GM12878 (cell line): ENCODE data around the gene MTM1. TPM values are rescaled to one million over a fixed set of nuclear protein-coding genes. Genes with fewer than 3 reads are reported as not detected.

Experiments
- ATAC-seq: fragments of 200-7000 bp; cut with Tn5 transposase; 3 replicates; pipeline ENCODE4 v1.9.1; 2020; ENCODE audit warnings: mild to moderate bottlenecking, moderate library complexity
- BruUV-seq: library from RNA; stranded (reverse); fragments of 400-500 nt; replicated peaks from 2 replicates; lab custom pipeline; 2021; lab: Mats Ljungman, UMichigan
- CTCF ChIA-PET: fragments of 300-600 bp; sonication (Branson Sonifier 250); formaldehyde crosslinking; extraction: SDS; loops from one replicate; lab custom pipeline; 2021; ENCODE audit warnings: inconsistent platforms; lab: Yijun Ruan, JAX
- POLR2A ChIA-PET: fragments of 350-600 bp; formaldehyde crosslinking; extraction: SDS; loops from one replicate; lab custom pipeline; 2021; ENCODE audit warnings: inconsistent platforms; lab: Charles Lee
- RAD21 ChIA-PET: fragments of 300-600 bp; sonication (Branson Sonifier 250); formaldehyde crosslinking; loops from one replicate; lab custom pipeline; 2023; ENCODE audit warnings: antibody characterized with exemption; ENCODE audit not compliant: unreplicated experiment; lab: Charles Lee
- SMC1A ChIA-PET: fragments of 300-600 bp; sonication (Branson Sonifier 250); formaldehyde crosslinking; loops from one replicate; lab custom pipeline; 2023; ENCODE audit not compliant: unreplicated experiment, uncharacterized antibody; lab: Charles Lee
- DNase-seq: peaks from one replicate; pipeline ENCODE4 v3.0.0-alpha.2; 2011; ENCODE audit warnings: low read depth, low spot score
- FAIRE-seq: peaks from 3 replicates; lab custom pipeline; 2011; peaks lifted over from hg19 to GRCh38; lab: Jason Lieb, UNC
- H2AFZ ChIP-seq: 2 replicates; pipeline ENCODE4 v1.6.0; 2011; ENCODE audit warnings: low read depth, low read length, control low read depth; ENCODE audit not compliant: control insufficient read depth
- H3K27ac ChIP-seq: 2 replicates; pipeline ENCODE4 v1.5.1; 2011; ENCODE audit warnings: control low read depth; ENCODE audit not compliant: control insufficient read depth, insufficient read depth
- H3K27me3 ChIP-seq, 2 experiments: replicated peaks in 1 of 2; 2 replicates each; pipeline versions ENCODE4 v1.6.0 to v1.6.1; 2011; ENCODE audit warnings: low read length in 1 of 2; ENCODE audit not compliant: control insufficient read depth in 2 of 2, insufficient read depth in 2 of 2
- H3K36me3 ChIP-seq, 2 experiments: 2 replicates each; pipeline ENCODE4 v1.5.1; 2011; ENCODE audit warnings: low read length in 1 of 2; ENCODE audit not compliant: control insufficient read depth in 2 of 2, insufficient read depth in 2 of 2
- H3K4me1 ChIP-seq: 2 replicates; pipeline ENCODE4 v1.6.1; 2011; ENCODE audit warnings: mild to moderate bottlenecking, low read length, moderate library complexity, mixed read lengths; ENCODE audit not compliant: control insufficient read depth, insufficient read depth
- H3K4me2 ChIP-seq: 2 replicates; pipeline ENCODE4 v1.6.0; 2011; ENCODE audit warnings: control low read depth; ENCODE audit not compliant: control insufficient read depth, insufficient read depth
- H3K4me3 ChIP-seq: fragments of 200-600 bp; sonication (generic); 2 replicates; pipeline ENCODE4 v1.5.1; 2016
- H3K79me2 ChIP-seq: 2 replicates; pipeline ENCODE4 v1.6.0; 2011; ENCODE audit warnings: low read length; ENCODE audit not compliant: control insufficient read depth, insufficient read depth
- H3K9ac ChIP-seq: 2 replicates; pipeline ENCODE4 v1.8.0; 2011; ENCODE audit warnings: low read length, control low read depth, mixed read lengths; ENCODE audit not compliant: control insufficient read depth, insufficient read depth
- H3K9me3 ChIP-seq: replicated peaks from 3 replicates; pipeline ENCODE4 v1.5.1; 2011; ENCODE audit warnings: mild to moderate bottlenecking, low read length; ENCODE audit not compliant: control insufficient read depth, insufficient read depth
- H4K20me1 ChIP-seq: 2 replicates; pipeline ENCODE4 v1.6.0; 2011; ENCODE audit not compliant: control insufficient read depth, insufficient read depth
- CBFB ChIP-seq: IDR thresholded peaks from 2 replicates; pipeline ENCODE4 v1.6.1; 2016; ENCODE audit warnings: antibody characterized with exemption, low read depth
- CEBPB ChIP-seq, 2 experiments: fragments of 150-350 bp in 1 of 2; IDR thresholded peaks; 2 replicates each; pipeline ENCODE4 v1.6.1; 2012 to 2014; ENCODE audit warnings: low read depth in 2 of 2, low read length in 2 of 2, borderline replicate concordance in 1 of 2, inconsistent platforms in 1 of 2
- CREM ChIP-seq: IDR thresholded peaks from 2 replicates; pipeline ENCODE4 v1.6.1; 2014; ENCODE audit warnings: antibody characterized with exemption, low read depth
- ETV6 ChIP-seq, 2 experiments: fragments of 450-650 bp in 1 of 2; IDR thresholded peaks in 1 of 2; conservative IDR thresholded peaks in 1 of 2; 2 replicates each; pipeline ENCODE4 v1.6.1; 2014; ENCODE audit warnings: antibody characterized with exemption in 1 of 2, borderline replicate concordance in 1 of 2, low read depth in 1 of 2, mild to moderate bottlenecking in 1 of 2, moderate library complexity in 1 of 2
- MTA3 ChIP-seq: IDR thresholded peaks from 2 replicates; pipeline ENCODE4 v1.6.1; 2012; ENCODE audit warnings: low read length, inconsistent platforms, borderline replicate concordance
- NFYA ChIP-seq: IDR thresholded peaks from 2 replicates; pipeline ENCODE4 v1.6.1; 2011; ENCODE audit warnings: low read depth, mild to moderate bottlenecking, low read length, improper control_type of control experiment, borderline replicate concordance
- NRF1 ChIP-seq: conservative IDR thresholded peaks from 2 replicates; pipeline ENCODE4 v1.6.1; 2011; ENCODE audit warnings: mild to moderate bottlenecking, low read depth, low read length, improper control_type of control experiment
- RAD51 ChIP-seq: fragments of 450-650 bp; IDR thresholded peaks from 2 replicates; pipeline ENCODE4 v1.6.1; 2016; ENCODE audit warnings: moderate library complexity, mild to moderate bottlenecking, inconsistent platforms
- TARDBP ChIP-seq: IDR thresholded peaks from 2 replicates; pipeline ENCODE4 v1.6.1; 2016; ENCODE audit warnings: borderline replicate concordance
- WGBS: methylation state at CpG from one replicate; pipeline ENCODE4 v1.1.6; 2016; ENCODE audit warnings: low lambda C conversion rate; ENCODE audit not compliant: insufficient replicate concordance, insufficient coverage; ENCODE audit errors: missing lambda C conversion rate; 5-methylcytosine and 5-hydroxymethylcytosine counted together
- in situ Hi-C: fragments of 300-500 bp; cut with MboI; formaldehyde crosslinking; loops from 9 replicates; pipeline ENCODE4 v1.14.3; 2018; ENCODE audit warnings: mixed read lengths
- intact Hi-C: fragments of 100-400 bp; cut with micrococcal nuclease; formaldehyde crosslinking; loops from one replicate; pipeline ENCODE4 v1.14.2; 2022; ENCODE audit not compliant: unreplicated experiment
- polyA plus RNA-seq, 11 experiments: library from polyadenylated mRNA; depleted of rRNA in 4 of 11; unstranded in 6 of 11; stranded (reverse) in 5 of 11; fragments of >200 nt; fragmentation: Nextera tagmentation in 4 of 11; fragmentation: Illumina TruSeq in 1 of 11; extraction: Ambion mirVana in 4 of 11; extraction: Trizol in 1 of 11; gene quantifications; 1 replicate in 1 of 11; 2 replicates in 10 of 11; pipeline versions ENCODE4 v1.2.1 to v1.2.3, GENCODE V29; 2011 to 2016; ENCODE audit warnings: inconsistent platforms in 2 of 11, missing spikeins in 2 of 11, low read depth in 1 of 11
- total RNA-seq, 4 experiments: library from RNA; depleted of rRNA in 3 of 4; stranded (reverse); fragments of >200 nt in 3 of 4; fragmentation: Illumina TruSeq in 1 of 4; extraction: Trizol in 1 of 4; gene quantifications; 2 replicates each; pipeline versions ENCODE4 v1.2.1 to v1.2.3, GENCODE V29; 2013 to 2021
- TF ChIP-seq, protein P1 (sequence below): IDR thresholded peaks from 2 replicates; pipeline ENCODE4 v1.6.1; 2012; ENCODE audit warnings: mild to moderate bottlenecking, low read depth, low read length
- TF ChIP-seq, protein P2 (sequence below): fragments of 450-650 bp; formaldehyde crosslinking; IDR thresholded peaks from 2 replicates; pipeline ENCODE4 v1.4.0; 2020; ENCODE audit warnings: mild to moderate bottlenecking, moderate library complexity
- TF ChIP-seq, protein P3 (sequence below): fragments of 450-650 bp; IDR thresholded peaks from 2 replicates; pipeline ENCODE4 v1.6.1; 2017; ENCODE audit warnings: borderline replicate concordance

MTM1 gene
- total and polyA plus RNA-seq, 10 of the 15 experiments (the other 5 are each of a cell fraction or from before 2014, with no cell fraction given) = 3.9 to 13.3 (median 8.4) TPM

DNA sequence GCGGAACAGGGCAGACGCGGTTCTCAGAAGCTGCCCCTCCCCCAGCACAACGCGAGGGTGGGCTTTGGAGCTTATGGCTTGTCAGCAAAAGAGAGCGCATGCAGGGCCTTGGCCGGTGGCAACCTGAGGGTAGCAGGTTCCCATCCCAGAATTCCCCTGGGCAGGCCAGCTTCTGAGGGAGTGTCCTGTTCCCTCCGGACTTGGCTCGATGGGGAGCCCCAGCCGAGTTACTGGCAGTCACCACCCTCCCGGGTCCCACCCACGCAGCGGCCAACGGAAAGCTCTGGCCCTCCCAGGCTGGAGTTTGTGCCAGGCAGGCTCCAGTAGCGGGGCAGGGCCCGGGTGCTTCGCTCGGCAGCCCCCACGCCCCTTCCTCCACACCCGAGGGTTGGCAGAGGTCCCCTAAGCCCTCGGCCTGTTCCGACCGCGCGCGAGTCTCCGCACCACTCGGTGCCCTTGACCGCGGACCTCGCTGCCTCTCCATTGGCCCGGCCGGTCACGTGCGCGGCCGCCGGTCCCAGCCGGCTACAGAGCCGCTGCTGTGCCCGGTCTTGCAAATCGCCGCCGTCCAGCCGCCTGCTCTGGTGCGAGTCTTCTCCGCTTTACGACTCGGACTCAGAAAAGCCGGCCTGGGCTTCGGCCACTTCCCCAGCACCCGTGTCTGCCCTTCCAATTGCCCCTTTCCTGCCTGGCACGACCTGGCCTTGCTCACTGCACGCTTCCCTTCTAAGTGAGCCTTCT lies 20.9 kb upstream of the MTM1 start:
- 29% methylated on average over 40 of the region's 54 CpGs for WGBS
- CTCF ChIA-PET = interaction anchor here (0.6 to 1.7 kb wide), 3 partner anchors 39 to 100 kb away, joined by 3 to 6 read pairs (median 5); no protein-coding TSS in a partner anchor
- H4K20me1 ChIP-seq = no peaks in the 10 kb centered on the region
- H2AFZ ChIP-seq = peak overlapping the region; percentile 56
- DNase-seq (no peak), ATAC-seq (peak; percentile 66), FAIRE-seq (no peak)
- no peaks in the 10 kb centered on the region for H3K79me2 ChIP-seq
- H3K9ac ChIP-seq = no peak overlapping the region; the same call in 1 of the 2 replicates
- POLR2A ChIA-PET = no interaction called here
- H3K36me3 ChIP-seq = no peaks in the 10 kb centered on the region
- SMC1A ChIA-PET = interaction anchor here (1.0 kb wide), 2 partner anchors 23 to 24 kb away, joined by 3 to 5 read pairs; no protein-coding TSS in a partner anchor
- no peak overlapping the region; the same call in 1 of the 2 replicates for H3K4me3 ChIP-seq
- no peaks in the 10 kb centered on the region; a peak in 2 of 4 replicates for H3K27me3 ChIP-seq
- H3K4me2 ChIP-seq = peak overlapping the region; percentile 69; the same call in 1 of the 2 replicates
- H3K9me3 ChIP-seq = no peaks in the 10 kb centered on the region
- BruUV-seq = no TSS peak
- no peak overlapping the region for H3K27ac ChIP-seq
- intact Hi-C loops (loop anchor here (10.0 kb wide), 1 partner anchor 167 kb away; no protein-coding TSS in a partner anchor), in situ Hi-C loops (no loop called here)
- RAD21 ChIA-PET = interaction anchor here (1.3 kb wide), 1 partner anchor 21 kb away, joined by 5 read pairs; the partner anchor contains the start of gene MTM1
- peaks cover 7% of the 10 kb centered on the region; the same call in 1 of the 2 replicates for H3K4me1 ChIP-seq
- TF ChIP-seq, protein P1, sequence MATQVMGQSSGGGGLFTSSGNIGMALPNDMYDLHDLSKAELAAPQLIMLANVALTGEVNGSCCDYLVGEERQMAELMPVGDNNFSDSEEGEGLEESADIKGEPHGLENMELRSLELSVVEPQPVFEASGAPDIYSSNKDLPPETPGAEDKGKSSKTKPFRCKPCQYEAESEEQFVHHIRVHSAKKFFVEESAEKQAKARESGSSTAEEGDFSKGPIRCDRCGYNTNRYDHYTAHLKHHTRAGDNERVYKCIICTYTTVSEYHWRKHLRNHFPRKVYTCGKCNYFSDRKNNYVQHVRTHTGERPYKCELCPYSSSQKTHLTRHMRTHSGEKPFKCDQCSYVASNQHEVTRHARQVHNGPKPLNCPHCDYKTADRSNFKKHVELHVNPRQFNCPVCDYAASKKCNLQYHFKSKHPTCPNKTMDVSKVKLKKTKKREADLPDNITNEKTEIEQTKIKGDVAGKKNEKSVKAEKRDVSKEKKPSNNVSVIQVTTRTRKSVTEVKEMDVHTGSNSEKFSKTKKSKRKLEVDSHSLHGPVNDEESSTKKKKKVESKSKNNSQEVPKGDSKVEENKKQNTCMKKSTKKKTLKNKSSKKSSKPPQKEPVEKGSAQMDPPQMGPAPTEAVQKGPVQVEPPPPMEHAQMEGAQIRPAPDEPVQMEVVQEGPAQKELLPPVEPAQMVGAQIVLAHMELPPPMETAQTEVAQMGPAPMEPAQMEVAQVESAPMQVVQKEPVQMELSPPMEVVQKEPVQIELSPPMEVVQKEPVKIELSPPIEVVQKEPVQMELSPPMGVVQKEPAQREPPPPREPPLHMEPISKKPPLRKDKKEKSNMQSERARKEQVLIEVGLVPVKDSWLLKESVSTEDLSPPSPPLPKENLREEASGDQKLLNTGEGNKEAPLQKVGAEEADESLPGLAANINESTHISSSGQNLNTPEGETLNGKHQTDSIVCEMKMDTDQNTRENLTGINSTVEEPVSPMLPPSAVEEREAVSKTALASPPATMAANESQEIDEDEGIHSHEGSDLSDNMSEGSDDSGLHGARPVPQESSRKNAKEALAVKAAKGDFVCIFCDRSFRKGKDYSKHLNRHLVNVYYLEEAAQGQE = no peak
- TF ChIP-seq, protein P2, sequence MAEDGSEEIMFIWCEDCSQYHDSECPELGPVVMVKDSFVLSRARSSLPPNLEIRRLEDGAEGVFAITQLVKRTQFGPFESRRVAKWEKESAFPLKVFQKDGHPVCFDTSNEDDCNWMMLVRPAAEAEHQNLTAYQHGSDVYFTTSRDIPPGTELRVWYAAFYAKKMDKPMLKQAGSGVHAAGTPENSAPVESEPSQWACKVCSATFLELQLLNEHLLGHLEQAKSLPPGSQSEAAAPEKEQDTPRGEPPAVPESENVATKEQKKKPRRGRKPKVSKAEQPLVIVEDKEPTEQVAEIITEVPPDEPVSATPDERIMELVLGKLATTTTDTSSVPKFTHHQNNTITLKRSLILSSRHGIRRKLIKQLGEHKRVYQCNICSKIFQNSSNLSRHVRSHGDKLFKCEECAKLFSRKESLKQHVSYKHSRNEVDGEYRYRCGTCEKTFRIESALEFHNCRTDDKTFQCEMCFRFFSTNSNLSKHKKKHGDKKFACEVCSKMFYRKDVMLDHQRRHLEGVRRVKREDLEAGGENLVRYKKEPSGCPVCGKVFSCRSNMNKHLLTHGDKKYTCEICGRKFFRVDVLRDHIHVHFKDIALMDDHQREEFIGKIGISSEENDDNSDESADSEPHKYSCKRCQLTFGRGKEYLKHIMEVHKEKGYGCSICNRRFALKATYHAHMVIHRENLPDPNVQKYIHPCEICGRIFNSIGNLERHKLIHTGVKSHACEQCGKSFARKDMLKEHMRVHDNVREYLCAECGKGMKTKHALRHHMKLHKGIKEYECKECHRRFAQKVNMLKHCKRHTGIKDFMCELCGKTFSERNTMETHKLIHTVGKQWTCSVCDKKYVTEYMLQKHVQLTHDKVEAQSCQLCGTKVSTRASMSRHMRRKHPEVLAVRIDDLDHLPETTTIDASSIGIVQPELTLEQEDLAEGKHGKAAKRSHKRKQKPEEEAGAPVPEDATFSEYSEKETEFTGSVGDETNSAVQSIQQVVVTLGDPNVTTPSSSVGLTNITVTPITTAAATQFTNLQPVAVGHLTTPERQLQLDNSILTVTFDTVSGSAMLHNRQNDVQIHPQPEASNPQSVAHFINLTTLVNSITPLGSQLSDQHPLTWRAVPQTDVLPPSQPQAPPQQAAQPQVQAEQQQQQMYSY = no peak
- TF ChIP-seq TARDBP = no peak
- no peak for TF ChIP-seq CREM
- TF ChIP-seq ETV6 (conservative IDR thresholded peaks at IDR 0.05 in 1 of 2, IDR thresholded peaks at IDR 0.05 in 1 of 2; ENCODE audit: borderline replicate concordance in 1 of 2, low read depth in 1 of 2) = no peak
- TF ChIP-seq NRF1 = no peak
- no peak for TF ChIP-seq MTA3
- no peak for TF ChIP-seq NFYA
- TF ChIP-seq CEBPB (IDR thresholded peaks at IDR 0.05; ENCODE audit: borderline replicate concordance in 1 of 2, low read depth in 2 of 2, low read length in 2 of 2) = no peak
- no peak for TF ChIP-seq CBFB
- TF ChIP-seq, protein P3, sequence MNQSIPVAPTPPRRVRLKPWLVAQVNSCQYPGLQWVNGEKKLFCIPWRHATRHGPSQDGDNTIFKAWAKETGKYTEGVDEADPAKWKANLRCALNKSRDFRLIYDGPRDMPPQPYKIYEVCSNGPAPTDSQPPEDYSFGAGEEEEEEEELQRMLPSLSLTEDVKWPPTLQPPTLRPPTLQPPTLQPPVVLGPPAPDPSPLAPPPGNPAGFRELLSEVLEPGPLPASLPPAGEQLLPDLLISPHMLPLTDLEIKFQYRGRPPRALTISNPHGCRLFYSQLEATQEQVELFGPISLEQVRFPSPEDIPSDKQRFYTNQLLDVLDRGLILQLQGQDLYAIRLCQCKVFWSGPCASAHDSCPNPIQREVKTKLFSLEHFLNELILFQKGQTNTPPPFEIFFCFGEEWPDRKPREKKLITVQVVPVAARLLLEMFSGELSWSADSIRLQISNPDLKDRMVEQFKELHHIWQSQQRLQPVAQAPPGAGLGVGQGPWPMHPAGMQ = no peak
- 0 out of 2 replicates have a peak, but pooled peaks have one; percentile 13 for TF ChIP-seq RAD51
